Measurements from ENCODE around the gene SP5. TPM values are rescaled to one million over a fixed set of nuclear protein-coding genes. Genes with fewer than 3 reads are reported as not detected.

Gene SP5
- total RNA-seq, 1 experiment from 2014 or later, result 0.98 TPM

DNA sequence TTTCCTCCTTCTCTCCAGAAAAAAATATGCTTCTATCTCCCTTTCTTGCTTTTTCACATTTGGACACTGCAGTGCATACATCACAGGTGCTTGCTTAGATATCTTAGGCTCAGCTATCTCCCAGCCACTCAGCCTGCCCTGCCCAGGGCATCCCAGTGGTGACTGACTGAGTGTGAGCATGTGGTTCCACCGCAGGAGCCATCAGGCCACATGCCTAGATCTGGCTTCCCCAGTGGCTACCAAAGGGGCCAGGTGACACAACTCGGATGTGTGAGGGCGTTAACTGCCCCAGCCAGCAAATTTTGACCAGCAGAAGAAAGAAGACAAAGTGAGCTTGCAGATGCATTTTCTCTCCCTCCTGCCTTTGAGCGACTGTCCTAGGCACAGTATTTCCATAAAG is 25.5 kb downstream of the SP5 start:
- ATAC-seq, result no peak

DNA sequence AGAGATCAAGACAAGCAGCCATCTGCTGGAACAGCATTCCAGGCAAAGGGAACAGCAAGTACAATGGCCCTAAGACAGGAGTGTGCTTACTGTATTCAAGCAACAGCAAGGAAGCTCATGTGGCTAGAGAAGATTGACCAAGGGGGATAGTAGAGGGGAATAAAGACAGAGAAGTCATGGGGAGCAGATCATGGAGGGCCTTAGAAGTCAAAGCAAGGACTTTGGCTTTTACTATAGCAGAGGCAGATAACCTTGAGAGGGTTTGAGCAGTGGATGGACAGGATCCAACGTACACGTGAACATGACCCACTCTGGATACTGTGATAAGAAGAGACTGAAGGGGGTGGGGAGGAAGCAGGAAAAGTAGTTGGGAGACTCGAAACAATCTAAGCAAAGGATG is 26.9 kb downstream of the SP5 start:
- Histone ChIP-seq H2AFZ (ENCODE audit: low read depth, low read length, poor library complexity, severe bottlenecking) (no peak overlapping the region), H3K27me3 (ENCODE audit: insufficient read depth, low read length) (no peaks in the 10 kb centered on the region), H3K4me3 (replicated peaks in 1 of 2; ENCODE audit: low read depth in 1 of 2, low read length in 2 of 2) (no peak overlapping the region), H3K27ac (ENCODE audit: low read depth, low read length) (no peak overlapping the region), H3K79me2 (ENCODE audit: insufficient read depth, low read length) (no peaks in the 10 kb centered on the region), H3K9me3 (ENCODE audit: control insufficient read depth in 1 of 2, insufficient read depth in 1 of 2, low read depth in 1 of 2, low read length in 2 of 2) (no peaks in the 10 kb centered on the region), H3K4me1 (ENCODE audit: control insufficient read depth in 1 of 2, insufficient read depth in 2 of 2, low read length in 2 of 2) (peaks cover 8 to 18% of the 10 kb centered on the region in 2 experiments), H3K9ac (ENCODE audit: low read length) (no peak overlapping the region), H3K4me2 (ENCODE audit: low read length) (no peak overlapping the region), H4K20me1 (ENCODE audit: insufficient read depth) (no peaks in the 10 kb centered on the region), H3K36me3 (ENCODE audit: control insufficient read depth in 1 of 2, insufficient read depth in 2 of 2, low read length in 2 of 2) (no peaks in the 10 kb centered on the region), H3K9me2 (ENCODE audit: insufficient read depth) (no peaks in the 10 kb centered on the region)
- no peak for DNase-seq (ENCODE audit: low read depth, low spot score)
- no TSS peak for BruUV-seq (replicated peaks)
- ChIA-PET POLR2A (no interaction called here), CTCF (no interaction called here), RAD21 (ENCODE audit: low non-redundant PET in 1 of 2, low total read pairs in 2 of 2, uncharacterized antibody in 2 of 2, unreplicated experiment in 2 of 2) (no interaction called here)
- ATAC-seq, result no peak
- intact Hi-C loops (cut with micrococcal nuclease), result loop anchor here (10.0 kb wide), 1 partner anchor 57 kb away; no protein-coding TSS in a partner anchor
- no peak for TF ChIP-seq POLR2A (IDR thresholded peaks at IDR 0.05; ENCODE audit: borderline replicate concordance, extremely low read depth, insufficient read depth, insufficient read length)
- TF ChIP-seq, protein P1, sequence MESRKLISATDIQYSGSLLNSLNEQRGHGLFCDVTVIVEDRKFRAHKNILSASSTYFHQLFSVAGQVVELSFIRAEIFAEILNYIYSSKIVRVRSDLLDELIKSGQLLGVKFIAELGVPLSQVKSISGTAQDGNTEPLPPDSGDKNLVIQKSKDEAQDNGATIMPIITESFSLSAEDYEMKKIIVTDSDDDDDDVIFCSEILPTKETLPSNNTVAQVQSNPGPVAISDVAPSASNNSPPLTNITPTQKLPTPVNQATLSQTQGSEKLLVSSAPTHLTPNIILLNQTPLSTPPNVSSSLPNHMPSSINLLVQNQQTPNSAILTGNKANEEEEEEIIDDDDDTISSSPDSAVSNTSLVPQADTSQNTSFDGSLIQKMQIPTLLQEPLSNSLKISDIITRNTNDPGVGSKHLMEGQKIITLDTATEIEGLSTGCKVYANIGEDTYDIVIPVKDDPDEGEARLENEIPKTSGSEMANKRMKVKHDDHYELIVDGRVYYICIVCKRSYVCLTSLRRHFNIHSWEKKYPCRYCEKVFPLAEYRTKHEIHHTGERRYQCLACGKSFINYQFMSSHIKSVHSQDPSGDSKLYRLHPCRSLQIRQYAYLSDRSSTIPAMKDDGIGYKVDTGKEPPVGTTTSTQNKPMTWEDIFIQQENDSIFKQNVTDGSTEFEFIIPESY (IDR thresholded peaks at IDR 0.05; ENCODE audit: extremely low read depth, insufficient replicate concordance, low read length), result no peak
- no peak for TF ChIP-seq JUND (IDR thresholded peaks at IDR 0.05)
- TF ChIP-seq, protein P2, sequence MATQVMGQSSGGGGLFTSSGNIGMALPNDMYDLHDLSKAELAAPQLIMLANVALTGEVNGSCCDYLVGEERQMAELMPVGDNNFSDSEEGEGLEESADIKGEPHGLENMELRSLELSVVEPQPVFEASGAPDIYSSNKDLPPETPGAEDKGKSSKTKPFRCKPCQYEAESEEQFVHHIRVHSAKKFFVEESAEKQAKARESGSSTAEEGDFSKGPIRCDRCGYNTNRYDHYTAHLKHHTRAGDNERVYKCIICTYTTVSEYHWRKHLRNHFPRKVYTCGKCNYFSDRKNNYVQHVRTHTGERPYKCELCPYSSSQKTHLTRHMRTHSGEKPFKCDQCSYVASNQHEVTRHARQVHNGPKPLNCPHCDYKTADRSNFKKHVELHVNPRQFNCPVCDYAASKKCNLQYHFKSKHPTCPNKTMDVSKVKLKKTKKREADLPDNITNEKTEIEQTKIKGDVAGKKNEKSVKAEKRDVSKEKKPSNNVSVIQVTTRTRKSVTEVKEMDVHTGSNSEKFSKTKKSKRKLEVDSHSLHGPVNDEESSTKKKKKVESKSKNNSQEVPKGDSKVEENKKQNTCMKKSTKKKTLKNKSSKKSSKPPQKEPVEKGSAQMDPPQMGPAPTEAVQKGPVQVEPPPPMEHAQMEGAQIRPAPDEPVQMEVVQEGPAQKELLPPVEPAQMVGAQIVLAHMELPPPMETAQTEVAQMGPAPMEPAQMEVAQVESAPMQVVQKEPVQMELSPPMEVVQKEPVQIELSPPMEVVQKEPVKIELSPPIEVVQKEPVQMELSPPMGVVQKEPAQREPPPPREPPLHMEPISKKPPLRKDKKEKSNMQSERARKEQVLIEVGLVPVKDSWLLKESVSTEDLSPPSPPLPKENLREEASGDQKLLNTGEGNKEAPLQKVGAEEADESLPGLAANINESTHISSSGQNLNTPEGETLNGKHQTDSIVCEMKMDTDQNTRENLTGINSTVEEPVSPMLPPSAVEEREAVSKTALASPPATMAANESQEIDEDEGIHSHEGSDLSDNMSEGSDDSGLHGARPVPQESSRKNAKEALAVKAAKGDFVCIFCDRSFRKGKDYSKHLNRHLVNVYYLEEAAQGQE (IDR thresholded peaks at IDR 0.05; ENCODE audit: low read depth), result no peak
- TF ChIP-seq POLR2AphosphoS5 (IDR thresholded peaks at IDR 0.05; ENCODE audit: low read depth, low read length), result no peak
- TF ChIP-seq TCF7L2 (IDR thresholded peaks at IDR 0.05; ENCODE audit: borderline replicate concordance, extremely low read depth, insufficient read depth, insufficient read length), result no peak
- TF ChIP-seq ELF1 (IDR thresholded peaks at IDR 0.05; ENCODE audit: borderline replicate concordance, low read depth), result no peak

More for the DNA sequence above, 25.5 kb downstream of the SP5 start:
- RAD21 ChIA-PET (ENCODE audit: low non-redundant PET in 1 of 2, low total read pairs in 2 of 2, uncharacterized antibody in 2 of 2, unreplicated experiment in 2 of 2), result no interaction called here
- Histone ChIP-seq H3K9ac (ENCODE audit: low read length) (no peak overlapping the region), H3K9me3 (ENCODE audit: control insufficient read depth in 1 of 2, insufficient read depth in 1 of 2, low read depth in 1 of 2, low read length in 2 of 2) (no peaks in the 10 kb centered on the region), H3K36me3 (ENCODE audit: control insufficient read depth in 1 of 2, insufficient read depth in 2 of 2, low read length in 2 of 2) (no peaks in the 10 kb centered on the region), H2AFZ (ENCODE audit: low read depth, low read length, poor library complexity, severe bottlenecking) (no peak overlapping the region), H3K4me3 (replicated peaks in 1 of 2; ENCODE audit: low read depth in 1 of 2, low read length in 2 of 2) (no peak overlapping the region), H3K79me2 (ENCODE audit: insufficient read depth, low read length) (no peaks in the 10 kb centered on the region), H3K4me2 (ENCODE audit: low read length) (no peak overlapping the region), H3K4me1 (ENCODE audit: control insufficient read depth in 1 of 2, insufficient read depth in 2 of 2, low read length in 2 of 2) (peaks cover 8 to 18% of the 10 kb centered on the region in 2 experiments), H4K20me1 (ENCODE audit: insufficient read depth) (no peaks in the 10 kb centered on the region), H3K27ac (ENCODE audit: low read depth, low read length) (no peak overlapping the region), H3K27me3 (ENCODE audit: insufficient read depth, low read length) (no peaks in the 10 kb centered on the region), H3K9me2 (ENCODE audit: insufficient read depth) (no peaks in the 10 kb centered on the region)
- no peak for DNase-seq (ENCODE audit: low read depth, low spot score)
- intact Hi-C loops (cut with micrococcal nuclease), result loop anchor here (10.0 kb wide), 1 partner anchor 56 kb away; no protein-coding TSS in a partner anchor
- POLR2A ChIA-PET, result no interaction called here
- TF ChIP-seq, protein P3, sequence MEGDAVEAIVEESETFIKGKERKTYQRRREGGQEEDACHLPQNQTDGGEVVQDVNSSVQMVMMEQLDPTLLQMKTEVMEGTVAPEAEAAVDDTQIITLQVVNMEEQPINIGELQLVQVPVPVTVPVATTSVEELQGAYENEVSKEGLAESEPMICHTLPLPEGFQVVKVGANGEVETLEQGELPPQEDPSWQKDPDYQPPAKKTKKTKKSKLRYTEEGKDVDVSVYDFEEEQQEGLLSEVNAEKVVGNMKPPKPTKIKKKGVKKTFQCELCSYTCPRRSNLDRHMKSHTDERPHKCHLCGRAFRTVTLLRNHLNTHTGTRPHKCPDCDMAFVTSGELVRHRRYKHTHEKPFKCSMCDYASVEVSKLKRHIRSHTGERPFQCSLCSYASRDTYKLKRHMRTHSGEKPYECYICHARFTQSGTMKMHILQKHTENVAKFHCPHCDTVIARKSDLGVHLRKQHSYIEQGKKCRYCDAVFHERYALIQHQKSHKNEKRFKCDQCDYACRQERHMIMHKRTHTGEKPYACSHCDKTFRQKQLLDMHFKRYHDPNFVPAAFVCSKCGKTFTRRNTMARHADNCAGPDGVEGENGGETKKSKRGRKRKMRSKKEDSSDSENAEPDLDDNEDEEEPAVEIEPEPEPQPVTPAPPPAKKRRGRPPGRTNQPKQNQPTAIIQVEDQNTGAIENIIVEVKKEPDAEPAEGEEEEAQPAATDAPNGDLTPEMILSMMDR (IDR thresholded peaks at IDR 0.05 in 2 of 3, conservative IDR thresholded peaks at IDR 0.05 in 1 of 3; ENCODE audit: borderline replicate concordance in 1 of 3, insufficient read depth in 1 of 3, low read depth in 2 of 3, low read length in 2 of 3), result no peak
- no peak for TF ChIP-seq CEBPB (IDR thresholded peaks at IDR 0.05; ENCODE audit: low read depth)
- no peak for TF ChIP-seq SP1 (IDR thresholded peaks at IDR 0.05; ENCODE audit: low read depth)
- TF ChIP-seq, protein P4, sequence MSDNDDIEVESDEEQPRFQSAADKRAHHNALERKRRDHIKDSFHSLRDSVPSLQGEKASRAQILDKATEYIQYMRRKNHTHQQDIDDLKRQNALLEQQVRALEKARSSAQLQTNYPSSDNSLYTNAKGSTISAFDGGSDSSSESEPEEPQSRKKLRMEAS (IDR thresholded peaks at IDR 0.05), result no peak
- BruUV-seq (replicated peaks), result no TSS peak
- CTCF ChIA-PET, result no interaction called here
